HG03457 (cell line): Measurements from ENCODE around the gene TOPORS.
"Not testable (repeated sequence)": the region's sequence is repeated elsewhere in the genome, so short reads cannot be mapped to it uniquely, and the experiment has no call there.

Experiments used
- ATAC-seq: cut with Tn5 transposase; IDR thresholded peaks from one replicate; pipeline ENCODE4 v1.9.1; 2021; ENCODE audit warnings: moderate number of reproducible peaks; ENCODE audit not compliant: unreplicated experiment

TOPORS gene

GRCh38 chr9:32566770-32567169, 14.4 kb upstream of the TOPORS start:
- no peak for ATAC-seq

GRCh38 chr9:32565967-32566366, 13.6 kb upstream of the TOPORS start:
- no peak for ATAC-seq

GRCh38 chr9:32558408-32558934, 6.1 kb upstream of the TOPORS start:
- ATAC-seq = no peak

- no peak for ATAC-seq
Measured at GRCh38 chr9:32554591-32554990, 2.2 kb upstream of the TOPORS start.

GRCh38 chr9:32554107-32554506, 1.7 kb upstream of the TOPORS start:
- ATAC-seq = no peak

GRCh38 chr9:32551276-32552051, 922 bp downstream of the TOPORS start:
- ATAC-seq = peak; percentile 1

- peak; percentile 50 for ATAC-seq
Measured at GRCh38 chr9:32550562-32551275, 1.7 kb downstream of the TOPORS start.

- ATAC-seq = no peak
Measured at GRCh38 chr9:32550150-32550561, 2.2 kb downstream of the TOPORS start.

GRCh38 chr9:32548213-32548612, 4.2 kb downstream of the TOPORS start:
- not testable (repeated sequence) for ATAC-seq

GRCh38 chr9:32545884-32546283, 6.5 kb downstream of the TOPORS start:
- ATAC-seq = no peak

- no peak for ATAC-seq
Measured at GRCh38 chr9:32543047-32543446, 9.3 kb downstream of the TOPORS start.

GRCh38 chr9:32533816-32534215, 18.6 kb downstream of the TOPORS start:
- ATAC-seq = no peak

GRCh38 chr9:32533336-32533735, 19.1 kb downstream of the TOPORS start:
- ATAC-seq = no peak

GRCh38 chr9:32526707-32527048, 25.7 kb downstream of the TOPORS start:
- no peak for ATAC-seq

- peak; percentile 60 for ATAC-seq
Measured at GRCh38 chr9:32526041-32526706, 26.2 kb downstream of the TOPORS start, which contains the start of gene RIGI. Gene RIGI, minus strand, starts transcription at chr9:32526196. Its CDS starts 30 bp downstream, at chr9:32526166.

- ATAC-seq = peak; percentile 8
Measured at GRCh38 chr9:32525709-32526030, 26.7 kb downstream of the TOPORS start.

GRCh38 chr9:32524892-32525708, 27.3 kb downstream of the TOPORS start:
- no peak for ATAC-seq

- ATAC-seq = not testable (repeated sequence)
Measured at GRCh38 chr9:32524558-32524891, 27.9 kb downstream of the TOPORS start.

- ATAC-seq = no peak
Measured at GRCh38 chr9:32523910-32524309, 28.5 kb downstream of the TOPORS start.

- no peak for ATAC-seq
Measured at GRCh38 chr9:32518276-32518675, 34.1 kb downstream of the TOPORS start.

GRCh38 chr9:32516241-32516640, 36.1 kb downstream of the TOPORS start:
- ATAC-seq = no peak
